Gastrocnemius medialis (tissue), 4 donors: ENCODE data around the gene PLCB3. TPM values are rescaled to one million over a fixed set of nuclear protein-coding genes. Genes with fewer than 3 reads are reported as not detected.

Source experiments
- ATAC-seq, 2 donors: fragments of 150-250 bp; one replicate each; pipeline ENCODE4 v1.9.1; 2016
- DNase-seq, 2 donors: peaks; one replicate each; pipeline ENCODE4 v3.0.0-alpha.2; 2019
- H3K27ac ChIP-seq, 4 donors: fragments of 200-600 bp; sonication (generic); 1 replicate in 1 of 4; 2 replicates in 3 of 4; pipeline ENCODE4 v1.5.1; 2016 to 2018; ENCODE audit warnings: mild to moderate bottlenecking in 2 of 4, moderate library complexity in 1 of 4
- H3K27me3 ChIP-seq, 3 donors: fragments of 200-600 bp; sonication (generic) in 2 of 3; 1 replicate in 1 of 3; 2 replicates in 2 of 3; pipeline versions ENCODE4 v1.5.1 to v1.6.0; 2016 to 2019; ENCODE audit warnings: mild to moderate bottlenecking in 1 of 3, moderate library complexity in 1 of 3
- H3K36me3 ChIP-seq, 2 donors: fragments of 200-600 bp; sonication (generic) in 1 of 2; one replicate each; pipeline ENCODE4 v1.5.1; 2017 to 2018
- H3K4me1 ChIP-seq, 2 donors: fragments of 200-600 bp; sonication (generic) in 1 of 2; one replicate each; pipeline ENCODE4 v1.5.1; 2016 to 2017; ENCODE audit warnings: mild to moderate bottlenecking in 2 of 2
- H3K4me3 ChIP-seq, 4 donors: fragments of 200-600 bp; sonication (generic) in 3 of 4; 1 replicate in 1 of 4; 2 replicates in 3 of 4; pipeline ENCODE4 v1.5.1; 2016 to 2019; ENCODE audit warnings: mild to moderate bottlenecking in 2 of 4
- H3K9me3 ChIP-seq, 3 donors: fragments of 200-600 bp; sonication (generic) in 2 of 3; 1 replicate in 1 of 3; 2 replicates in 2 of 3; pipeline ENCODE4 v1.5.1; 2016 to 2019
- CTCF ChIP-seq, 5 experiments: fragments of 450-650 bp in 3 of 5; fragments of 200-600 bp in 2 of 5; sonication (generic) in 2 of 5; IDR thresholded peaks in 4 of 5; conservative IDR thresholded peaks in 1 of 5; 1 replicate in 4 of 5; 2 replicates in 1 of 5; pipeline ENCODE4 v1.5.1; 2016 to 2019; ENCODE audit warnings: antibody characterized with exemption in 5 of 5, mild to moderate bottlenecking in 3 of 5, moderate library complexity in 3 of 5
- POLR2A ChIP-seq, 2 donors: fragments of 450-650 bp; IDR thresholded peaks; one replicate each; pipeline ENCODE4 v1.6.1; 2017; ENCODE audit warnings: antibody characterized with exemption in 2 of 2, mild to moderate bottlenecking in 2 of 2, moderate library complexity in 2 of 2
- in situ Hi-C, 4 donors: fragments of 200-750 bp; cut with MboI; loops; one replicate each; pipeline versions ENCODE4 v1.15.0 to v1.8.0; 2017; ENCODE audit warnings: low sequenced_read_pairs in 4 of 4
- intact Hi-C: fragments of 100-400 bp; cut with DNase I; formaldehyde crosslinking; loops from one replicate; pipeline ENCODE4 v1.15.1; 2023; ENCODE audit warnings: low total_unique reads
- total RNA-seq, 4 donors: library from RNA; depleted of rRNA; stranded (reverse); fragments of >200 nt; gene quantifications; one replicate each; pipeline versions ENCODE4 v1.1.0 to v1.2.3, GENCODE V29; 2016

PLCB3 gene
- total RNA-seq, 4 donors from 2014 or later = 4.7 to 9.7 (median 6.2) TPM

- peak overlapping the region; percentile 95 to 99 (median 96) for H3K27ac ChIP-seq
- DNase-seq (no peak), ATAC-seq (no peak)
- H3K4me3 ChIP-seq = no peak overlapping the region
- intact Hi-C loops (no loop called here), in situ Hi-C loops (no loop called here)
- TF ChIP-seq POLR2A (IDR thresholded peaks at IDR 0.05) = no peak
- TF ChIP-seq CTCF (IDR thresholded peaks at IDR 0.05 in 4 of 5, conservative IDR thresholded peaks at IDR 0.05 in 1 of 5) = no peak
- peaks cover 0 to 7% of the 10 kb centered on the region in 2 donors for H3K36me3 ChIP-seq
- no peaks in the 10 kb centered on the region for H3K27me3 ChIP-seq
- H3K9me3 ChIP-seq = no peaks in the 10 kb centered on the region
- H3K4me1 ChIP-seq = peaks cover 34 to 53% of the 10 kb centered on the region in 2 donors
These were observed 27.0 kb upstream of the PLCB3 start for GRCh38 chr11:64224151-64224890.

GRCh38 chr11:64224891-64225607 is 26.3 kb upstream of the PLCB3 start:
- DNase-seq (no peak), ATAC-seq (peak; percentile 0 to 5)
- H3K4me1 ChIP-seq = peaks cover 41 to 61% of the 10 kb centered on the region in 2 donors
- no peaks in the 10 kb centered on the region for H3K27me3 ChIP-seq
- peaks cover 0 to 5% of the 10 kb centered on the region in 2 donors for H3K36me3 ChIP-seq
- intact Hi-C loops (loop anchor here (5.0 kb wide), 1 partner anchor 58 kb away; the partner anchor contains the start of gene MACROD1), in situ Hi-C loops (no loop called here)
- peak overlapping the region; percentile 95 to 99 (median 96) for H3K27ac ChIP-seq
- no peaks in the 10 kb centered on the region for H3K9me3 ChIP-seq
- TF ChIP-seq POLR2A (IDR thresholded peaks at IDR 0.05) (no peak), CTCF (IDR thresholded peaks at IDR 0.05 in 4 of 5, conservative IDR thresholded peaks at IDR 0.05 in 1 of 5) (no peak)
- H3K4me3 ChIP-seq = peak overlapping the region; percentile 86 to 92 (median 88)

GRCh38 chr11:64225608-64226506 is 25.5 kb upstream of the PLCB3 start, which contains the start of the genes NUDT22 and TRPT1:
TSS of gene NUDT22 (plus strand) at chr11:64226274. CDS start at chr11:64226653, 379 bp downstream.
TSS of gene TRPT1 (minus strand) at chr11:64226186. CDS start at chr11:64225860, 326 bp downstream.
- in situ Hi-C loops (no loop called here), intact Hi-C loops (loop anchor here (1.0 to 5.0 kb wide), 3 partner anchors 19 to 59 kb away; partner anchors contain the start of genes MACROD1 and STIP1)
- DNase-seq (peak; percentile 85 to 90), ATAC-seq (peak; percentile 70 to 72)
- Histone ChIP-seq H3K36me3 (no peaks in the 10 kb centered on the region), H3K4me1 (peaks cover 44 to 58% of the 10 kb centered on the region in 2 donors), H3K9me3 (no peaks in the 10 kb centered on the region), H3K4me3 (peak within 1 kb of the TSS; percentile 86 to 92 (median 88)), H3K27me3 (no peaks in the 10 kb centered on the region), H3K27ac (peak within 1 kb of the TSS; percentile 95 to 99 (median 96))
- TF ChIP-seq POLR2A (IDR thresholded peaks at IDR 0.05) (peak; percentile 91 to 98), CTCF (IDR thresholded peaks at IDR 0.05 in 4 of 5, conservative IDR thresholded peaks at IDR 0.05 in 1 of 5) (peak in 4 of 5 experiments; percentile 6 to 37 (median 32))

GRCh38 chr11:64226507-64227051 is 24.8 kb upstream of the PLCB3 start:
- TF ChIP-seq POLR2A (IDR thresholded peaks at IDR 0.05) (peak in 1 of 2 donors; percentile 5), CTCF (IDR thresholded peaks at IDR 0.05 in 4 of 5, conservative IDR thresholded peaks at IDR 0.05 in 1 of 5) (no peak)
- no peaks in the 10 kb centered on the region for H3K27me3 ChIP-seq
- intact Hi-C loops (loop anchor here (1.0 to 5.0 kb wide), 3 partner anchors 19 to 59 kb away; partner anchors contain the start of genes MACROD1 and STIP1), in situ Hi-C loops (no loop called here)
- H3K36me3 ChIP-seq = no peaks in the 10 kb centered on the region
- H3K9me3 ChIP-seq = no peaks in the 10 kb centered on the region
- DNase-seq = peak; percentile 41 to 74
- peak; percentile 32 to 48 for ATAC-seq
- peak overlapping the region; percentile 95 to 99 (median 96) for H3K27ac ChIP-seq
- peak overlapping the region; percentile 86 to 92 (median 88) for H3K4me3 ChIP-seq
- peaks cover 48 to 55% of the 10 kb centered on the region in 2 donors for H3K4me1 ChIP-seq
